Inflammatory macrophage (primary cell): Measurements from ENCODE around the gene THBS2.
A peak's percentile ranks its signal among the peaks of the same experiment; 100 is the strongest.
"Not testable (repeated sequence)": the region's sequence is repeated elsewhere in the genome, so short reads cannot be mapped to it uniquely, and the experiment has no call there.

Source experiments
- DNase-seq, 2 donors: peaks; one replicate each; pipeline ENCODE4 v3.0.0-alpha.2; 2020 to 2022

THBS2 gene

GRCh38 chr6:169271158-169271876, 17.7 kb upstream of the THBS2 start:
- no peak for DNase-seq

GRCh38 chr6:169270077-169270380, 16.4 kb upstream of the THBS2 start:
- DNase-seq, result not testable (repeated sequence)

- DNase-seq, result peak; percentile 74
These were observed 15.8 kb upstream of the THBS2 start for GRCh38 chr6:169269180-169270076.

- no peak for DNase-seq
These were observed 14.6 kb upstream of the THBS2 start for GRCh38 chr6:169268276-169268675.

GRCh38 chr6:169266746-169267591, 13.3 kb upstream of the THBS2 start:
- DNase-seq, result peak in 1 of 2 donors; percentile 44

GRCh38 chr6:169266261-169266660, 12.6 kb upstream of the THBS2 start:
- DNase-seq, result no peak

- DNase-seq, result peak in 1 of 2 donors; percentile 41
These were observed 12.0 kb upstream of the THBS2 start for GRCh38 chr6:169265486-169266131.

- DNase-seq, result no peak
These were observed 10.4 kb upstream of the THBS2 start for GRCh38 chr6:169263836-169264608.

GRCh38 chr6:169263374-169263773, 9.7 kb upstream of the THBS2 start:
- DNase-seq, result no peak

GRCh38 chr6:169262602-169263001, 9.0 kb upstream of the THBS2 start:
- DNase-seq, result not testable (repeated sequence)

- DNase-seq, result no peak
These were observed 2.9 kb upstream of the THBS2 start for GRCh38 chr6:169256518-169256917.

- no peak for DNase-seq
These were observed 2.4 kb upstream of the THBS2 start for GRCh38 chr6:169256061-169256460.

- no peak for DNase-seq
These were observed 2.0 kb upstream of the THBS2 start for GRCh38 chr6:169255643-169256042.

GRCh38 chr6:169254456-169255316, 1.0 kb upstream of the THBS2 start:
- no peak for DNase-seq

- DNase-seq, result no peak
These were observed 999 bp downstream of the THBS2 start for GRCh38 chr6:169252505-169253189.

- no peak for DNase-seq
These were observed 1.7 kb downstream of the THBS2 start for GRCh38 chr6:169251822-169252504.

- no peak for DNase-seq
These were observed 2.3 kb downstream of the THBS2 start for GRCh38 chr6:169251371-169251802.

GRCh38 chr6:169250660-169251059, 3.0 kb downstream of the THBS2 start:
- no peak for DNase-seq

GRCh38 chr6:169249057-169249456, 4.6 kb downstream of the THBS2 start:
- no peak for DNase-seq
